Activated naive CD8-positive, alpha-beta T cell treated with anti-CD3 and anti-CD28 coated beads for 36 hours (primary cell): Measurements from ENCODE around the gene PGK2. TPM values are rescaled to one million over a fixed set of nuclear protein-coding genes. Genes with fewer than 3 reads are reported as not detected.
"Not testable (repeated sequence)": the region's sequence is repeated elsewhere in the genome, so short reads cannot be mapped to it uniquely, and the experiment has no call there.

Source experiments
- DNase-seq: peaks from one replicate; pipeline ENCODE4 v3.0.0; 2021
- H3K27ac Mint-ChIP-seq: one replicate; pipeline ENCODE4 v1.8.0; 2022; ENCODE audit warnings: mild to moderate bottlenecking, moderate library complexity, mixed read lengths
- H3K27me3 Mint-ChIP-seq: one replicate; pipeline ENCODE4 v1.8.0; 2022; ENCODE audit warnings: mild to moderate bottlenecking, mixed read lengths
- H3K36me3 Mint-ChIP-seq: one replicate; pipeline ENCODE4 v1.8.0; 2021; ENCODE audit warnings: mild to moderate bottlenecking, mixed read lengths
- H3K4me1 Mint-ChIP-seq: one replicate; pipeline ENCODE4 v1.8.0; 2021; ENCODE audit warnings: mixed read lengths
- H3K4me3 Mint-ChIP-seq: one replicate; pipeline ENCODE4 v1.8.0; 2022; ENCODE audit warnings: mild to moderate bottlenecking, moderate library complexity, mixed read lengths
- H3K9me3 Mint-ChIP-seq: one replicate; pipeline ENCODE4 v1.8.0; 2022; ENCODE audit warnings: mixed read lengths
- total RNA-seq, 2 experiments: library from RNA; stranded (reverse); gene quantifications; one replicate each; pipeline ENCODE4 v1.2.3, GENCODE V29; 2021

The PGK2 gene
- not detected for total RNA-seq

GRCh38 chr6:49787176-49787575, at the start of gene PGK2:
PGK2 (minus strand) TSS chr6:49787285; CDS start chr6:49787187, 98 bp downstream.
- no peaks in the 10 kb centered on the region for H3K27me3 Mint-ChIP-seq
- H3K27ac Mint-ChIP-seq: no peak within 1 kb of the TSS
- no peak for DNase-seq
- peaks cover 2% of the 10 kb centered on the region for H3K9me3 Mint-ChIP-seq
- H3K4me1 Mint-ChIP-seq: no peaks in the 10 kb centered on the region
- H3K36me3 Mint-ChIP-seq: no peaks in the 10 kb centered on the region
- H3K4me3 Mint-ChIP-seq: no peak within 1 kb of the TSS

DNA sequence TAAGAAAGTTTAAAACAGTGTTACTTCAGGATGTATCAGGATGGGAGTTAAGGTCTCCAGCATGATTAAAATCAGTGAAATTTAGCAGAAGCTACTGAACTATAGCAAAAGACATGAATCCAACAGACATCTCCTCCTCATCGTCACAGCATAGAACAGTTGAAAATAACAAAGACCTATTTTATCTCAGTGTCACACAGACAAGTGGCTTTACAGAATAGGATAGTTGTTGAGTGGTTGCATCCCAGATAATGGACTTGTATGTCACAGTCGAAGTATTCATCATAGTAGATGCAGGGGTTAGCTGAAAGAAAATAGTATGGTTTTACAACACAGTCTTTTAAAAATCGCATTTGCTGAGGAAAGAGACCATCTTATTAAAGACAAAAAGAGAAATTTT, 48.1 kb upstream of the PGK2 start:
- Mint-ChIP-seq H3K9me3 (no peaks in the 10 kb centered on the region), H3K4me1 (no peaks in the 10 kb centered on the region), H3K4me3 (no peak overlapping the region)

DNA sequence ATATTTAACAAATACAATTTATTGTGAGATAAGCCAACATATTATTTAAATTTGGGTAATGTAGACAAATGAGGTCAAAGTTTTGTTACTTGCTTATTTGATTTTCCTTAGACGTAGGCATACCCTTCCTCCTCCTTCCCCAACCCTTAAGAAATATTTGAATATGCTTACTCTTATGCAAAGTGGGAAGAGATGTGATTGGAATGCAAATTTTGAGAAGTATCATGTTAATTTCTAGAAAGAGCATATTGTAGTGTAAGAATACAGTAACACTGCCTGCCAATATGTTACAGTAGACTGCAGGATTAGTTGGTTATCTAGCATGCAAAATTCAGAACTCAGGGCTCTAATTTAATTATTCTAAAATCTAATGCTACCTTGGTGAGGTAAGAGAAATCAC, 46.3 kb upstream of the PGK2 start:
- Mint-ChIP-seq H3K9me3 (no peaks in the 10 kb centered on the region), H3K4me1 (no peaks in the 10 kb centered on the region), H3K4me3 (no peak overlapping the region), H3K36me3 (no peaks in the 10 kb centered on the region), H3K27me3 (no peaks in the 10 kb centered on the region), H3K27ac (no peak overlapping the region)
- no peak for DNase-seq

More for the DNA sequence above, 48.1 kb upstream of the PGK2 start:
- no peak overlapping the region for H3K27ac Mint-ChIP-seq
- no peak for DNase-seq
- no peaks in the 10 kb centered on the region for H3K36me3 Mint-ChIP-seq
- H3K27me3 Mint-ChIP-seq: no peaks in the 10 kb centered on the region

DNA sequence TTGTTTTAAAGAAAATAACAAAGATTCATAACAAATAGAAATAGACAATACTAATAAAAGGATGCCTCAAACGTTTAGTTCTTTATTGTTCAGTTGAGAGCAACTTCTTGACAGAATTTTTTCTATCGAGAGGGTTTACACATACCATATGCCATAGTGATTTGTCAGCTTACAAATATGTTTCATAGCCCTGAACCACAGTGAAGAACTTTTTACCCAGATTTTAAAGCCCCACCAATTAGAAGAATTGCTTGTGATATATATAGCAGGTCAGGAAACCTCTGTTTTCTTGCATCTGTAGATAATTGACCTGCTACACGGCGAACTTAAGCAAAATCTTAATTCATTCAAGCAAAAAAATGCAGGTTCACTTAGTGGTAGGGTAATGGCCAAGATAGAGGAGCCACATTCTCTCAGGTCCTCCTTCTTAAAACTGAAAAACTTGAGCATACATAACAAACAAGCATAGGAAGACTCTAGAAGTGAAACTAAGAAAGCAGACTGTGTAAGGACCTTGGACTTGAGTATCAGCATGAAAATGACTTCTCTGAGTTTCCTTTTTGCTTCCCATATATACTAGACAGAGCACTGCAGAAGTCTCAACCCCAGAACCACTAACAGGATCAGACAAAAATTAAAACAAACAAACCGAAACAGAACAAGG, 39.8 kb upstream of the PGK2 start:
- no peaks in the 10 kb centered on the region for H3K36me3 Mint-ChIP-seq
- no peaks in the 10 kb centered on the region for H3K4me1 Mint-ChIP-seq
- DNase-seq: no peak
- no peak overlapping the region for H3K4me3 Mint-ChIP-seq
- H3K27me3 Mint-ChIP-seq: no peaks in the 10 kb centered on the region
- no peaks in the 10 kb centered on the region for H3K9me3 Mint-ChIP-seq
- H3K27ac Mint-ChIP-seq: no peak overlapping the region

- no peak for DNase-seq
- Mint-ChIP-seq H3K4me1 (no peaks in the 10 kb centered on the region), H3K27me3 (no peaks in the 10 kb centered on the region), H3K9me3 (no peaks in the 10 kb centered on the region), H3K36me3 (no peaks in the 10 kb centered on the region), H3K4me3 (no peak overlapping the region), H3K27ac (no peak overlapping the region)
These were observed 28.1 kb upstream of the PGK2 start for GRCh38 chr6:49815166-49815565.

DNA sequence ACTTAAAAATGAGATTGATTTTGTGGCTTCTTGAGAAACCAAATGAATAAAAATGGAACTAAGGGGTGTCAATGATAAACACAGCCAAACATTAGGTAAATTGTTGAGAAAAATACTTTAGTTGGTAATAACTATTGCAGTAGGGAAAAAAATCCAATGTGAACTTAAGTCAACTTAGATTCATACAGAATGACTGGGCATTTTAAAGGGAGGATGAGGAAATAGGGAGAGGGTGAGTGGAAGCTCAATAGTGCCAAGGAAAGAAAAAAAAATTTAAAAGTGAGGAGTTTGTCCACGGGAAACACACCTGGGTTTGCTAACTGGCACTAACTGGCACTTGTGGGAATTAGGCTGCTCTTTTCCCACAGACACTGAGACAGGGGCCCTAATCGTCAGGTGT, 26.2 kb upstream of the PGK2 start:
- no peaks in the 10 kb centered on the region for H3K36me3 Mint-ChIP-seq
- no peak overlapping the region for H3K4me3 Mint-ChIP-seq
- H3K4me1 Mint-ChIP-seq: no peaks in the 10 kb centered on the region
- H3K9me3 Mint-ChIP-seq: no peaks in the 10 kb centered on the region
- no peak overlapping the region for H3K27ac Mint-ChIP-seq
- DNase-seq: no peak
- H3K27me3 Mint-ChIP-seq: no peaks in the 10 kb centered on the region

- no peak overlapping the region for H3K27ac Mint-ChIP-seq
- H3K36me3 Mint-ChIP-seq: no peaks in the 10 kb centered on the region
- H3K9me3 Mint-ChIP-seq: no peaks in the 10 kb centered on the region
- no peaks in the 10 kb centered on the region for H3K4me1 Mint-ChIP-seq
- no peak overlapping the region for H3K4me3 Mint-ChIP-seq
- no peak for DNase-seq
- H3K27me3 Mint-ChIP-seq: no peaks in the 10 kb centered on the region
These were observed 19.1 kb upstream of the PGK2 start for GRCh38 chr6:49806145-49806544.

GRCh38 chr6:49805246-49805645, 18.2 kb upstream of the PGK2 start:
- Mint-ChIP-seq H3K4me1 (no peaks in the 10 kb centered on the region), H3K36me3 (no peaks in the 10 kb centered on the region), H3K27ac (no peak overlapping the region), H3K27me3 (no peaks in the 10 kb centered on the region), H3K4me3 (no peak overlapping the region), H3K9me3 (no peaks in the 10 kb centered on the region)
- DNase-seq: no peak

DNA sequence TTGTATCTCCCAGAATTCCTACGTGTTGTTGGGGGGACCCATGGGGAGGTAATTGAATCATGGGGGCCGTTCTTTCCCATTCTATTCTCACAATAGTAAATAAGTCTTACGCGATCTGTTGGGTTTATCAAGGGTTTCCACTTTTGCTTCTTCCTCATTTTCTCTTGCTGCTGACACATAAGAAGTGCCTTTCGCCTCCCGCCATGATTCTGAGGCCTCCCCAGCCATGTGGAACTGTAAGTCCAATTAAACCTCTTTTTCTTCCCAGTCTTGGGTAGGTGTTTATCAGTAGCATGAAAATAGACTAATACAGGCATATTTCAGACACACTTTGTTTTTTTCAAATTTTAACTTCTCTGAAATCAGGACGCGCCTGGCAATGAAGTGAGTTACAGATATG, 14.4 kb upstream of the PGK2 start:
- no peak for DNase-seq
- H3K27ac Mint-ChIP-seq: no peak overlapping the region
- H3K4me3 Mint-ChIP-seq: no peak overlapping the region
- no peaks in the 10 kb centered on the region for H3K27me3 Mint-ChIP-seq
- H3K4me1 Mint-ChIP-seq: no peaks in the 10 kb centered on the region
- H3K36me3 Mint-ChIP-seq: no peaks in the 10 kb centered on the region
- H3K9me3 Mint-ChIP-seq: no peaks in the 10 kb centered on the region

GRCh38 chr6:49799090-49799489, 12.0 kb upstream of the PGK2 start:
- H3K4me1 Mint-ChIP-seq: no peaks in the 10 kb centered on the region
- no peak overlapping the region for H3K4me3 Mint-ChIP-seq
- DNase-seq: no peak
- H3K36me3 Mint-ChIP-seq: no peaks in the 10 kb centered on the region
- H3K27me3 Mint-ChIP-seq: no peaks in the 10 kb centered on the region
- H3K27ac Mint-ChIP-seq: no peak overlapping the region
- H3K9me3 Mint-ChIP-seq: no peaks in the 10 kb centered on the region

DNA sequence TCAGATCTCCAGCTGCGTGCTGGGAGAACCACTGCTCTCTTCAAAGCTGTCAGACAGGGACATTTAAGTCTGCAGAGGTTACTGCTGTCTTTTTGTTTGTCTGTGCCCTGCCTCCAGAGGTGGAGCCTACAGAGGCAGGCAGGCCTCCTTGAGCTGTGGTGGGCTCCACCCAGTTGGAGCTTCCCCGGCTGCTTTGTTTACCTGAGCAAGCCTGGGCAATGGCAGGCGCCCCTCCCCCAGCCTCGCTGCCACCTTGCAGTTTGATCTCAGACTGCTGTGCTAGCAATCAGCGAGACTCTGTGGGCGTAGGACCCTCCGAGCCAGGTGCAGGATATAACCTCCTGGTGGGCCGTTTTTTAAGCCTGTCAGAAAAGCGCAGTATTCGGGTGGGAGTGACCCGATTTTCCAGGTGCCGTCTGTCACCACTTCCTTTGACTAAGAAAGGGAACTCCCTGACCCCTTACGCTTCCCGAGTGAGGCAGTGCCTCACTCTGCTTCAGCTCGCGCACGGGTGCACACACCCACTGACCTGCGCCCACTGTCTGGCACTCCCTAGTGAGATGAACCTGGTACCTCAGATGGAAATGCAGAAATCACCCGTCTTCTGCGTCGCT, 9.9 kb upstream of the PGK2 start:
- H3K4me1 Mint-ChIP-seq, H3K27ac Mint-ChIP-seq, H3K36me3 Mint-ChIP-seq, DNase-seq, H3K4me3 Mint-ChIP-seq, H3K9me3 Mint-ChIP-seq, H3K27me3 Mint-ChIP-seq: not testable (repeated sequence)

- Mint-ChIP-seq H3K9me3 (peaks cover 2% of the 10 kb centered on the region), H3K36me3 (no peaks in the 10 kb centered on the region), H3K27me3 (no peaks in the 10 kb centered on the region), H3K27ac (no peak overlapping the region), H3K4me1 (no peaks in the 10 kb centered on the region), H3K4me3 (no peak overlapping the region)
- DNase-seq: no peak
These were observed 3.3 kb upstream of the PGK2 start for GRCh38 chr6:49790341-49790740.

GRCh38 chr6:49784272-49784671, 2.8 kb downstream of the PGK2 start:
- H3K4me1 Mint-ChIP-seq: no peaks in the 10 kb centered on the region
- no peaks in the 10 kb centered on the region for H3K27me3 Mint-ChIP-seq
- no peaks in the 10 kb centered on the region for H3K36me3 Mint-ChIP-seq
- peaks cover 2% of the 10 kb centered on the region for H3K9me3 Mint-ChIP-seq
- DNase-seq: no peak
- no peak overlapping the region for H3K4me3 Mint-ChIP-seq
- H3K27ac Mint-ChIP-seq: no peak overlapping the region

DNA sequence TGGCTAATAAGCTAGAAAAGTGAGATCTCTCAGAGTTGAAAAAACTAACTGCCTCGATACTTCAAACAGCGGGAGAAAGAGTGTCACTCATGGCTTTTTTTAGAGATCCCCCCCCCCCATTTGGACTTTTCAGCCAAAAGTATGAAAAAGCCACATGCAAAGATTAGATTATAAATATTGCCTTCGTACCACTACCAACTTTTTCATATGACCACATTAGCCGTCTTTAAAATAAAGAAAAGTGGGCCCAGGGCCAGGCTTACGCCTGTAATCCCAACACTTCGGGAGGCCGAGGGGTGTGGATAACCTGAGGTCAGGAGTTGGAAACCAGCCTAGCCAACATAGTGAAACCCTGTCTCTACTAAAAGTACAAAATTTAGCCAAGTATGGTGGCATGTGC, 4.4 kb downstream of the PGK2 start:
- no peaks in the 10 kb centered on the region for H3K4me1 Mint-ChIP-seq
- no peak for DNase-seq
- H3K9me3 Mint-ChIP-seq: peaks cover 2% of the 10 kb centered on the region
- H3K36me3 Mint-ChIP-seq: no peaks in the 10 kb centered on the region
- H3K4me3 Mint-ChIP-seq: no peak overlapping the region
- H3K27ac Mint-ChIP-seq: no peak overlapping the region
- no peaks in the 10 kb centered on the region for H3K27me3 Mint-ChIP-seq

DNA sequence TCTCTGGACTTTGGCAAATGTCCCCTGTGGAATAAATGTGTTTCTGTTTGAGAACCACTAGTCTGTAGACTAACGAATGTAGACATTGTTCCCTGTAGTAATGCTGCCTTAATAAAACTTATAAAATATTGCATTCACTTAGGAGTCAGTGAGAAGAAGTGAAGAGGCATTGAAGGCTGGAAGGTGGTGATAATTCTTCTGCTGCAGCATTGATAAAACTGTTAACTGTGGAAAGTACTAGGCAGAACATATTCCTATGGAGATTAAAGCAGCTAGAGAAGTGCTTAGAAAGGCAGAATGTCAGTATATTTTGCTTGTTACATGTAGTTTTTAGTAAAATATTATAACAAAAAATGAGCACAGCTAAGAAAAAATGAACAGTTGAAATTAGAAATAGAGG, 4.8 kb downstream of the PGK2 start:
- Mint-ChIP-seq H3K27me3 (no peaks in the 10 kb centered on the region), H3K27ac (no peak overlapping the region)

GRCh38 chr6:49776444-49776843, 10.6 kb downstream of the PGK2 start:
- Mint-ChIP-seq H3K9me3 (no peaks in the 10 kb centered on the region), H3K27me3 (no peaks in the 10 kb centered on the region), H3K4me1 (no peaks in the 10 kb centered on the region), H3K36me3 (no peaks in the 10 kb centered on the region), H3K27ac (no peak overlapping the region), H3K4me3 (no peak overlapping the region)
- DNase-seq: no peak

More for the DNA sequence above, 4.8 kb downstream of the PGK2 start:
- Mint-ChIP-seq H3K4me3 (no peak overlapping the region), H3K9me3 (no peaks in the 10 kb centered on the region), H3K4me1 (no peaks in the 10 kb centered on the region), H3K36me3 (no peaks in the 10 kb centered on the region)
- DNase-seq: no peak
